Activated CD4-positive, alpha-beta memory T cell treated with anti-CD3 and anti-CD28 coated beads for 36 hours (primary cell): ENCODE results near the gene CHMP2A. TPM values are rescaled to one million over a fixed set of nuclear protein-coding genes. Genes with fewer than 3 reads are reported as not detected.
A peak's percentile ranks its signal among the peaks of the same experiment; 100 is the strongest.

Source experiments
- CTCF ChIA-PET: fragments of 350-600 bp; sonication (Branson Sonifier 250); formaldehyde crosslinking; loops from one replicate; lab custom pipeline; 2021; ENCODE audit warnings: antibody characterized with exemption, inconsistent platforms; lab: Charles Lee
- POLR2A ChIA-PET: fragments of 350-600 bp; sonication (Branson Sonifier 250); formaldehyde crosslinking; loops from one replicate; lab custom pipeline; 2021; ENCODE audit warnings: antibody characterized with exemption; lab: Charles Lee
- DNase-seq: peaks from one replicate; pipeline ENCODE4 v3.0.0-alpha.2; 2020
- H3K27ac Mint-ChIP-seq: one replicate; pipeline ENCODE4 v1.8.0; 2021; ENCODE audit warnings: mixed read lengths
- H3K27me3 Mint-ChIP-seq: one replicate; pipeline ENCODE4 v1.8.0; 2021; ENCODE audit warnings: mixed read lengths
- H3K36me3 Mint-ChIP-seq: one replicate; pipeline ENCODE4 v1.8.0; 2021; ENCODE audit warnings: mixed read lengths
- H3K4me1 Mint-ChIP-seq: one replicate; pipeline ENCODE4 v1.8.0; 2021; ENCODE audit warnings: low read depth, mixed read lengths
- H3K4me3 Mint-ChIP-seq: one replicate; pipeline ENCODE4 v1.8.0; 2021; ENCODE audit warnings: mild to moderate bottlenecking, mixed read lengths
- H3K9me3 Mint-ChIP-seq: one replicate; pipeline ENCODE4 v1.8.0; 2021; ENCODE audit warnings: mixed read lengths
- intact Hi-C: fragments of 100-400 bp; cut with micrococcal nuclease; formaldehyde crosslinking; loops from one replicate; pipeline ENCODE4 v1.15.1; 2023
- total RNA-seq, 2 experiments: library from RNA; stranded (reverse); gene quantifications; one replicate each; pipeline ENCODE4 v1.2.3, GENCODE V29; 2021

CHMP2A gene
- total RNA-seq, 2 experiments from 2014 or later: 120 to 122 TPM

DNA sequence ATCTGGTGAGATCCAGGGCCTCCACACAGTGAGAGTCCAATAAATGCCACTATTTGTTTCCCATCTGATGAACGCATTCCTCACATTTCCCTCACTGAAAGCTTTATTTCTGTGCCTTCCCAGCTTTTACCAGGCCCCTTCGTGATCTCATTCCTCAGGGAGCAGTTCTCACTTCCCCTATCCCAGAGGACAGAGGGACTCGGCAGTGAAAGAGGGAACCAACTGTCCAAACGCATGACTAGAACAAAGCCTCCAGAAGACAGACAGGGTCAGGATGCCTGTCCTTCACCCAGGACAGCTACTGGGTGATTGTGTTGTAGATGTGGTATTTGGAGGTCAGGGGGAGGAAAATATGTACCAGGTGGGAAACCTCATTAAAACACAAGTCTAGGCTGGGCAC, 33.3 kb downstream of the CHMP2A start:
- no peak overlapping the region for H3K4me3 Mint-ChIP-seq
- no peaks in the 10 kb centered on the region for H3K9me3 Mint-ChIP-seq
- ChIA-PET POLR2A (interaction anchor here (4.1 kb wide), 1 partner anchor 23 kb away, joined by 35 read pairs; the partner anchor contains the start of gene TRIM28), CTCF (interaction anchor here (4.2 to 4.8 kb wide), 2 partner anchors 39 to 59 kb away, joined by 39 to 65 read pairs; partner anchors contain the start of gene UBE2M)
- H3K27ac Mint-ChIP-seq: peak overlapping the region; percentile 2
- intact Hi-C loops: no loop called here
- peaks cover 18% of the 10 kb centered on the region for H3K4me1 Mint-ChIP-seq
- no peak for DNase-seq
- peaks cover 3% of the 10 kb centered on the region for H3K36me3 Mint-ChIP-seq
- H3K27me3 Mint-ChIP-seq: no peaks in the 10 kb centered on the region

DNA sequence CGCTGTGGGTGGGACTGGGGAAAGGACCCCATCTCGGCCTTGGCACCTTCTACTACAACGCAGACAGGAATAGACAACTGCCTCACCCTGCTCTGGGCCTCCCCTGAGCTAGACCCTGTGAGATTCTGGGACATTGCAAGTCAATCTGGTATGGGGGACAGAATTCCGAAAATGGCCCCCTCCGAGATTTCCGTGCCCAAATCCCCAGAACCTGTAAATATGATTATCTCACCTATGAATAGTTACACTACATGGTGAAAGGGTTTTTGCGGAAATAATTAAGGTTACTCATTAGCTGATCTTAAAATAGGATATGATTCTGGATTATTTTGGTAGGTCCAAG, 34.7 kb downstream of the CHMP2A start:
- intact Hi-C loops: no loop called here

DNA sequence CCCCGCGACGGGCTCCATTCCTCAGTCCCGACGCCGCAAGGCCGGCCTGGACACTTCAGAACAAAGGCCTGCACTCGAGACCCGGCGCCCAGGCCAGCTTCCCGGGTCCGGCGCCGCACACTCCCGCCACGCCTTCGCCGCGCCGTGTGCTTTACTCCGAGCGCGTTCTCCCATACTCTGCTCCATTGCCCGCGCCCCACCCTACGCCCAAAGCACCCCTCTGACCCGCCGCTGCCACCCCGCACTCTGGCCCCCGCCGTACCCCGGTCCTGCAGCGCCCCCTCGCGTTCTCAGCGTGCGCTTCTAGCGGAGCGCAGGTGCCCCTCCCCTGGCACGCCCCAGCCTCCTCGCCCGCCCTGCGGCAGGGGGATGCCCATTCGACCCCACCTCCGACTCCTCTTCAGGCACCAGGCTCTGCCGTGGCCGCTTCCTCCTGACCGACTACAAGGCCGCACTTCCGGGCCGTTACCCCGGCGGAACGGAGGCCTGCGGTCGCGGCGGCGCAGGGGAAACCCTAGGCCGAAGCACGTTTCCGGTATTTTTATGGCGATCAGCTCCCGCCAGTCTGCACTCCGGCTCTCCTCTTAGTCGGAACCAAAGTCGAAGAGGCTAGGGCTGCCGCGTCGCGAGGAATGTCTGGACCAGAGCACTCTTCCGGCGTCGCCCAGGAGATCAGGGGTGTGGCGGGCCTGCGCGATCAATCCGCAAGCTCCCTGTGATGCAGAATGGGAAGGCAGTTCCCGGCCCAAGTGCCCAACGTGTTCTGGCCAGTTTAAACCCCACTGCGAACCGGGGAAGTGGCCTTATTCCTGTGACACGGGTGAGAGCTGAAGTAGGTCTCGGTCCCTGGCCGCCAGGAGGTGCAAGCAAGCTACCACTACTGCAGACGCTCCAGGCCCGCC, 35.3 kb downstream of the CHMP2A start, which contains the start of gene ZBTB45:
Gene ZBTB45, minus strand, starts transcription at position 456 of the 902 bp plus-strand sequence. CDS start 2,137 bp downstream, outside the sequence.
- intact Hi-C loops: loop anchor here (1.0 to 2.0 kb wide), 10 partner anchors 20 to 337 kb away; partner anchors contain the start of genes MZF1, TRIM28, ZNF274 and ZSCAN22
- H3K27me3 Mint-ChIP-seq: no peaks in the 10 kb centered on the region
- ChIA-PET POLR2A (interaction anchor here (0.8 to 4.1 kb wide), 17 partner anchors 18 to 256 kb away, joined by 3 to 35 read pairs (median 5); partner anchors contain the start of genes CHMP2A and TRIM28), CTCF (interaction anchor here (0.6 to 4.8 kb wide), 35 partner anchors 9 to 533 kb away, joined by 3 to 65 read pairs (median 6); partner anchors contain the start of genes CHMP2A, ERVK3-1, SLC27A5 and TRIM28)
- H3K27ac Mint-ChIP-seq: peak within 1 kb of the TSS; percentile 88
- H3K36me3 Mint-ChIP-seq: peaks cover 16% of the 10 kb centered on the region
- peak; percentile 95 for DNase-seq
- H3K4me1 Mint-ChIP-seq: peaks cover 32% of the 10 kb centered on the region
- peak within 1 kb of the TSS; percentile 88 for H3K4me3 Mint-ChIP-seq
- no peaks in the 10 kb centered on the region for H3K9me3 Mint-ChIP-seq

More for the DNA sequence above, 34.7 kb downstream of the CHMP2A start:
- H3K4me3 Mint-ChIP-seq: peak overlapping the region; percentile 88
- peak overlapping the region; percentile 88 for H3K27ac Mint-ChIP-seq
- H3K9me3 Mint-ChIP-seq: no peaks in the 10 kb centered on the region
- no peaks in the 10 kb centered on the region for H3K27me3 Mint-ChIP-seq
- no peak for DNase-seq
- H3K36me3 Mint-ChIP-seq: peaks cover 14% of the 10 kb centered on the region
- CTCF ChIA-PET: interaction anchor here (0.6 to 4.8 kb wide), 34 partner anchors 8 to 533 kb away, joined by 3 to 65 read pairs (median 6); partner anchors contain the start of genes CHMP2A, ERVK3-1, SLC27A5 and TRIM28
- POLR2A ChIA-PET: interaction anchor here (0.8 to 4.1 kb wide), 17 partner anchors 18 to 257 kb away, joined by 3 to 35 read pairs (median 5); partner anchors contain the start of genes CHMP2A and TRIM28
- peaks cover 29% of the 10 kb centered on the region for H3K4me1 Mint-ChIP-seq

DNA sequence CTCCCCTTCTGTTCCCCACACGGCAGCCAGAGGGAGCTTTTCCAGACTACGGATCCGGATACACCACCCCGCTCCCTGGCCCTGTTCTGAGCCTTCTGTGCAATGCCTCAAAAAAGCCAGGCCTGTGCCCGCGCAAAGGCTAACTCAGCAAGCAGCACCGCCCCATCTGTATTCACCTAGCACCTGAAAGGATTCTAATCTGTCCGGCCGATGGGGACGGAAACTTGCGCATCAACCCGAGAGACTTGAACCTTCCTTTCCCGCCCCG, 35.9 kb downstream of the CHMP2A start:
- H3K9me3 Mint-ChIP-seq: no peaks in the 10 kb centered on the region
- POLR2A ChIA-PET: interaction anchor here (1.1 to 4.1 kb wide), 9 partner anchors 19 to 63 kb away, joined by 3 to 35 read pairs (median 7); partner anchors contain the start of gene TRIM28

DNA sequence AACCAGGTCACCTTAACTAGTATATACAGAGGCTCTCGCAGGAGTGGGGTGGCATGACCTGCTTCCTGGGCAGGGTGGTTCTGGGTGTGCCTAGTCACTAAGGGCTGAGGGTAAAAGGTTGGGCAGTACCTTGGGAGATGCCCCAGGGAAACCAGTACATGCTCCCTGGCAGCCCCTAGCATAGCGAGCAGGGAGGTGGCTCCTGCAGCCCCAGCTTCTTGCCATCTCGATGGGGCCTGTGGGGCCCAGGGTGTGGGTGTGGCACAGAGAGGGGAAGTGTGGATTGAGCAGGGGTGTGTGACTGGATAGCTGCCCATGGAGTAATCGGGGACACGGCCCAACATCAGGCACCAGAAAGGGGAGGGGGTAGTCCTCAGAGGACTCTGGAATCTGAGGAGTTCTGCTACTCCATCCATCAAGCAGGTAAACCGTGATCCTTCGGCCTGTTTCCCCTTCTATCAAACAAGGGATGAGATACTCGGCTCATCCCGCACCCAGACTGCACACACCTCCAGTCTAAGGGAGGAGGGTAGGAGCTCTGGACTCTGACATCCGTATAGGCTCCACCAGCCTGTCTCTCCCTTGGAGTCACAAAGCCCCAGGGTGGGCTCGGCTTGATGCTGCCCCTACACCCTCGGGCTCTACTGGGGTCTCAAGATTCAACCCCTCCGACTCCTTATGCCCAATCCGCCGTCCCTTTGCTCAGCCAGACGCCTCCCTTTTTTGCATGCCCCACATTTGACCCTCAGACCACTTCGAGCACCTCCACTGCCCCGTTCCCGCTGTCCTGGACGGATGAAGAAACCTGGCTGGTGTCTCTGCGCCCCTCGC, 36.4 kb downstream of the CHMP2A start:
- Mint-ChIP-seq H3K4me3 (peak overlapping the region; percentile 88), H3K27me3 (no peaks in the 10 kb centered on the region), H3K36me3 (peaks cover 18% of the 10 kb centered on the region), H3K9me3 (no peaks in the 10 kb centered on the region), H3K4me1 (peaks cover 34% of the 10 kb centered on the region), H3K27ac (peak overlapping the region; percentile 88)
- CTCF ChIA-PET: interaction anchor here (0.6 to 4.8 kb wide), 15 partner anchors 18 to 1236 kb away, joined by 3 to 65 read pairs (median 9); partner anchors contain the start of genes CHMP2A, TRIM28, UBE2M and ZNF135
- POLR2A ChIA-PET: interaction anchor here (0.6 to 4.1 kb wide), 8 partner anchors 13 to 60 kb away, joined by 3 to 35 read pairs (median 6); partner anchors contain the start of gene TRIM28
- intact Hi-C loops: loop anchor here (1.0 to 2.0 kb wide), 10 partner anchors 19 to 336 kb away; partner anchors contain the start of genes MZF1, TRIM28, ZNF274 and ZSCAN22
- peak; percentile 34 for DNase-seq

More for the DNA sequence above, 35.9 kb downstream of the CHMP2A start:
- Mint-ChIP-seq H3K4me1 (peaks cover 32% of the 10 kb centered on the region), H3K36me3 (peaks cover 17% of the 10 kb centered on the region), H3K27me3 (no peaks in the 10 kb centered on the region), H3K27ac (peak overlapping the region; percentile 88), H3K4me3 (peak overlapping the region; percentile 88)
- DNase-seq: peak; percentile 75
- CTCF ChIA-PET: interaction anchor here (0.6 to 4.8 kb wide), 17 partner anchors 10 to 1236 kb away, joined by 3 to 65 read pairs (median 9); partner anchors contain the start of genes CHMP2A, TRIM28, UBE2M and ZNF135
- intact Hi-C loops: loop anchor here (1.0 to 2.0 kb wide), 10 partner anchors 20 to 336 kb away; partner anchors contain the start of genes MZF1, TRIM28, ZNF274 and ZSCAN22

DNA sequence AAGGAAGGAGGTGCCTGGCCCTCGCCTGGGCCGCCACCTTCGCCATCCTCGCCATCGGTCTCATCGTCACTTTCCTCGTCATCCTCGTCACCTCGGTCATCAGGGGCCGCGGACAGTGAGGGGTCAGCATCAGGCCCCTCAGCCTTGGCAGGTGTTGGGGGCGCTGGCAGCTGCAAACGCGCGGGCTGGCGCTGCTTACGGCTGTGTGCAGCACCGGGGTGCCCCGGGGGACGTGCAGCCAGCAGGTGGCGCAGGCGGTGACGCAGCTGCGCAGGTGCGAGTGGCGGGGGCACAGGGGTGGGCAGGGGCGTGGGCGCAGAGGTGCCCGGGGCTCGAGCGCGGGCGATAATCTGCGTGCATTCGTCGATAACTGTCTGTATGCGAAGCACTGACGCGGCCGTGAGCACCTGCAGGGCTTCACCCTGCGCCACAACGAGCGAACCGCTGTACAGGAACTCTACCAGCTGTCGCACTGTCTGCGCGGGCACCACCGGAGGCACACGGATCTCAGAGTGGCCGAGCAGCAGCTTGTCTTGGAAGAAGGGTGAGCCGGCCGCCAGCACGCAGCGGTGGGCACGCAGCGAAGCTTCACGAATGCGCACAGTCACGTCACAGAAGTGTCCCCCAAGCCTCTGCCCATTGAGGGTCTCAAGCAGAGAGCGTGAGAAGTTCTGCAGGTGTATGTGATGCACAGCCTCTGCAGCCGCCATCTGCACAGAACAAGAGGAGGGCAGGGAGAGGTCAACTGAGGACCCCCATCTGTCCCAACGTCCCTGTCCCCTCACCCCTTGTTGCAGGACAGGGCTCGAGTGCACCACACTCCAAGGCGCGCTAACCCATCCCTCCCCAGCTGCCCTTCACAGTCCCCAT, 37.7 kb downstream of the CHMP2A start:
- peaks cover 18% of the 10 kb centered on the region for H3K36me3 Mint-ChIP-seq
- H3K4me1 Mint-ChIP-seq: peaks cover 34% of the 10 kb centered on the region
- no peak overlapping the region for H3K27ac Mint-ChIP-seq
- CTCF ChIA-PET: interaction anchor here (3.3 to 4.5 kb wide), 2 partner anchors 28 to 59 kb away, joined by 33 to 61 read pairs; partner anchors contain the start of gene TRIM28
- no peaks in the 10 kb centered on the region for H3K27me3 Mint-ChIP-seq
- intact Hi-C loops: no loop called here
- no peaks in the 10 kb centered on the region for H3K9me3 Mint-ChIP-seq
- POLR2A ChIA-PET: interaction anchor here (0.6 to 4.1 kb wide), 2 partner anchors 12 to 27 kb away, joined by 3 to 35 read pairs; partner anchors contain the start of gene TRIM28
- H3K4me3 Mint-ChIP-seq: no peak overlapping the region
- no peak for DNase-seq

DNA sequence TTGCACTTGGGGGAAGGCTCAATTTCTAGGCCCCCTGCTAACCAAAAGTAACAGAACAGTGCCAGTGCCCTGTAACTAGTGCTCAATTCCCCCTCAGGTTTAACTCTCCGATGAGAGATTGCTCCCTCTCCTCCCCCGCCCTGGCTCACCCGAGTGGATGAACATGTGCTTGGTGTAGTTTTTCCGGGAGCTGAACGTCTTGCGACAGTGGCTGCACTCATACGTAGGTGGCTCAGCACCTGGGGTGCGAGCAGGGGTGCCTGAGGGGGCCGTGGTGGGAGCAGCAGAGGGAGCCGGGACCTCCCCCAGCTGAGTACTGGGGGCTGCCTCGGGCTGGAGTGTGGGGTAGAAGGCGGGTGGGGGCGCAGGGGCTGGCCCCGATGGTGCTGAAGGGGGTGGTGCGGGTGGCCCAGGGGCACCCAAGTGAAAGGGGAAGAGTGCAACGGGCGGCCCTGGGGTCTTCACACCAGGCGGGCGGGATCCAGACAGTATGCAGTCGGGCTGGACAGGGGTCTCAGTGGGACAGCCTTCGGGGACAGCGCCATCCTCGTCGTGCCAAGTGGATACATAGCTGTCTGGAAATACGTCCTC, 38.6 kb downstream of the CHMP2A start:
- H3K4me1 Mint-ChIP-seq: peaks cover 34% of the 10 kb centered on the region
- H3K36me3 Mint-ChIP-seq: peaks cover 18% of the 10 kb centered on the region
- peak overlapping the region; percentile 50 for H3K4me3 Mint-ChIP-seq
- CTCF ChIA-PET: no interaction called here
- H3K27ac Mint-ChIP-seq: no peak overlapping the region
- H3K27me3 Mint-ChIP-seq: no peaks in the 10 kb centered on the region
- no peak for DNase-seq
- intact Hi-C loops: no loop called here
- POLR2A ChIA-PET: no interaction called here
- H3K9me3 Mint-ChIP-seq: no peaks in the 10 kb centered on the region

DNA sequence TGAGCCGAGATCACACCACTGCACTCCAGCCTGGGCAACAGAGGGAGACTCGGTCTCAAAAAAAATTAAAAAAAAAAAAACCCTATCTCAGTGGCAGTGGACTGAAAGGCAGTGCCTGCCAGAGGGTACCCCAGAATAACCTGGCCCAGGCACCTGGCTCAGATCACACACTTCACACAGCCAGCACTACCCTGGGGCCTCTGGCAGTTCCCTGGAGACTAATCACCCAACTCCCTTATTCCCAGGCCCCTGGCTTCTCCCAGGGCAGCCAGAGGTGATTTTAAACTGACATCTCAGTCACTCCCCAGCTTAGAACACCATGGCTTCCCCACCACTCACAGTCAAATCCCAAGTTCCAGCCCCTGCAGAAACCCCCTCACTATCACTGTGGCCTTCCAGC, 39.6 kb downstream of the CHMP2A start:
- intact Hi-C loops: no loop called here
- H3K27ac Mint-ChIP-seq: peak overlapping the region; percentile 38
- ChIA-PET CTCF (interaction anchor here (1.0 to 2.2 kb wide), 2 partner anchors 60 to 66 kb away, joined by 3 to 13 read pairs; no protein-coding TSS in a partner anchor), POLR2A (interaction anchor here (0.7 kb wide), 1 partner anchor 49 kb away, joined by 4 read pairs; no protein-coding TSS in a partner anchor)
- H3K4me1 Mint-ChIP-seq: peaks cover 30% of the 10 kb centered on the region
- H3K27me3 Mint-ChIP-seq: no peaks in the 10 kb centered on the region
- DNase-seq: no peak
- H3K4me3 Mint-ChIP-seq: peak overlapping the region; percentile 83
- peaks cover 18% of the 10 kb centered on the region for H3K36me3 Mint-ChIP-seq
- no peaks in the 10 kb centered on the region for H3K9me3 Mint-ChIP-seq

DNA sequence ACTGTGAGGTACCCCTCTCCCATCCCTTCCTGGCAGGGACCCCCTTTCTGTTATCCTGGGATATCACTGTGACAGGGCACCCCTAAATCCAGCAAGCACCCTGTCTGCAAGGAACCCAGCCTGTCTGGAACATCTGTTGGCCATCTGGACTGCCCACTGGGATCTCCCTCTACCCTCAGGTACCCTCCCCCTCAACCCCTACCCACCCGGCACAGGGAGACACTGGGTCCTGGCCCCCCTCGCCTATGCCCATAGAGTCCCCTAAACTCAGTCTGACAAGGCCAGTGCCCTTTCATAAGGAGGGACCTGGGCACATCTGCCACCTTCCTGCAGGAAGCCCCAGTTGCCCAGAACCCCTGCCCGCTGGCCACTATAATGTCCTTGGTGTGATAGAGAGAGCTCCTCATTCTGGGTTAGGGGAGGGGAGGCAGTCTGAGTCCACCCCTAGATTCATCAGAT, 40.3 kb downstream of the CHMP2A start:
- intact Hi-C loops: loop anchor here (1.0 kb wide), 2 partner anchors 15 to 30 kb away; partner anchors contain the start of gene TRIM28
- no peak for DNase-seq
- Mint-ChIP-seq H3K27me3 (no peaks in the 10 kb centered on the region), H3K4me3 (peak overlapping the region; percentile 83), H3K9me3 (no peaks in the 10 kb centered on the region), H3K27ac (peak overlapping the region; percentile 91), H3K4me1 (peaks cover 28% of the 10 kb centered on the region), H3K36me3 (peaks cover 17% of the 10 kb centered on the region)
- ChIA-PET POLR2A (interaction anchor here (0.7 to 1.5 kb wide), 6 partner anchors 18 to 67 kb away, joined by 3 to 14 read pairs (median 4); partner anchors contain the start of gene TRIM28), CTCF (interaction anchor here (0.6 to 2.5 kb wide), 37 partner anchors 10 to 296 kb away, joined by 3 to 43 read pairs (median 4); partner anchors contain the start of genes CHMP2A, MZF1, RNF225 and TRIM28)
